ENCODE data around the gene SIPA1L3. TPM values are rescaled to one million over a fixed set of nuclear protein-coding genes. Genes with fewer than 3 reads are reported as not detected.

Gene SIPA1L3
- total RNA-seq, 4 donors from 2014 or later, result 50.0 to 69.8 (median 53.6) TPM

- TF ChIP-seq POLR2A (IDR thresholded peaks at IDR 0.05), result no peak
- TF ChIP-seq, protein P1, sequence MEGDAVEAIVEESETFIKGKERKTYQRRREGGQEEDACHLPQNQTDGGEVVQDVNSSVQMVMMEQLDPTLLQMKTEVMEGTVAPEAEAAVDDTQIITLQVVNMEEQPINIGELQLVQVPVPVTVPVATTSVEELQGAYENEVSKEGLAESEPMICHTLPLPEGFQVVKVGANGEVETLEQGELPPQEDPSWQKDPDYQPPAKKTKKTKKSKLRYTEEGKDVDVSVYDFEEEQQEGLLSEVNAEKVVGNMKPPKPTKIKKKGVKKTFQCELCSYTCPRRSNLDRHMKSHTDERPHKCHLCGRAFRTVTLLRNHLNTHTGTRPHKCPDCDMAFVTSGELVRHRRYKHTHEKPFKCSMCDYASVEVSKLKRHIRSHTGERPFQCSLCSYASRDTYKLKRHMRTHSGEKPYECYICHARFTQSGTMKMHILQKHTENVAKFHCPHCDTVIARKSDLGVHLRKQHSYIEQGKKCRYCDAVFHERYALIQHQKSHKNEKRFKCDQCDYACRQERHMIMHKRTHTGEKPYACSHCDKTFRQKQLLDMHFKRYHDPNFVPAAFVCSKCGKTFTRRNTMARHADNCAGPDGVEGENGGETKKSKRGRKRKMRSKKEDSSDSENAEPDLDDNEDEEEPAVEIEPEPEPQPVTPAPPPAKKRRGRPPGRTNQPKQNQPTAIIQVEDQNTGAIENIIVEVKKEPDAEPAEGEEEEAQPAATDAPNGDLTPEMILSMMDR (IDR thresholded peaks at IDR 0.05), result no peak
- WGBS, 2 donors, result 90 to 91% methylated on average over 5 of the region's 5 CpGs
- no peak overlapping the region for H3K4me3 ChIP-seq (ENCODE audit: low read depth, poor library complexity, severe bottlenecking)
- no peak for DNase-seq (ENCODE audit: low spot score in 2 of 2)
- intact Hi-C loops (cut with DNase I; ENCODE audit: low total_unique reads), result no loop called here
Measured at GRCh38 chr19:38253788-38254187, 346.8 kb downstream of the SIPA1L3 start.

DNA sequence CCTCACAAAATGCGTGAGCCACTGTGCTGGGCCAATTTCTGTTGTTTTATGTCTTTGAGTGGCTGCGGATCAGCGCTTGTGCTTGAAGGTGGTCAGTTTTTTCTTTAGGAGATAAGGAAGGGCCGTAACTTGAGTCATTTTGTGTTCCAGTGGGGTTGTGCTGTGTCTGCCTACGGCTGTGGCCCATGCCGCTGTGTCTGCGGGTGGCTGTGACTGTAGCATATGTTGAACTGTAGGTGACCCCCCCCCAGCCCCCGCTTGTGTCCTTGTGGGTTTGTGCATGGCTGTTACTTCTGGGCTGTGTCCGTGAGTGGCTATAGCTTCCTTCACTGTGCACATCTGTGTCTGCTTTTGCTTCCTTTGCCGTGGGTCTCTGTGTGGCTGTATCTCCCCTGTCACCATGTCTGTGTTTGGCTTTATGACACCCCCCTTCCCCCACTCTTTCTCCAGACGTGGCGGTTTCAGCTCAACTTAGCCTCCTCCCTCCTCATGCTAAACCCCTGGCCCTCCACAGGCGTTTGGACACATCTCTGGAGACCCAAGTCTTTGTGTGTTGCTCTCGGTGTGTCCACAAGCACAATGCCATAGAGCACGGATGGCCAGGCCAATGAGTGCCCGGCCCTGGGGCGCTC lies 348.5 kb downstream of the SIPA1L3 start:
- intact Hi-C loops (cut with DNase I; ENCODE audit: low total_unique reads), result no loop called here
- 57 to 66% methylated on average over 14 to 17 of the region's 17 CpGs for WGBS, 2 donors
- H3K4me3 ChIP-seq (ENCODE audit: low read depth, poor library complexity, severe bottlenecking), result peak overlapping the region; percentile 2

More for the DNA sequence above, 348.5 kb downstream of the SIPA1L3 start:
- DNase-seq (ENCODE audit: low spot score in 2 of 2), result no peak
- TF ChIP-seq, protein P1 (IDR thresholded peaks at IDR 0.05), result no peak
- no peak for TF ChIP-seq POLR2A (IDR thresholded peaks at IDR 0.05)

Other genes with a start within 250 kb of the SIPA1L3 start
- gene ZNF607, start 187.4 kb upstream of the SIPA1L3 start, total RNA-seq, result 1 to 10 TPM; 1.9 to 6.9 (median 6.7) TPM
- 1 to 10 TPM; 3.9 to 9.4 (median 6.4) TPM for gene ZNF573, start 127.6 kb upstream of the SIPA1L3 start, total RNA-seq
- gene WDR87, start 614 bp upstream of the SIPA1L3 start, total RNA-seq, result not detected

Data from lower leg skin (tissue), 4 donors.